GM12878 (cell line): ENCODE measurements around the gene BDH1. TPM values are rescaled to one million over a fixed set of nuclear protein-coding genes. Genes with fewer than 3 reads are reported as not detected.

Experiments used
- CBX3 ChIP-seq: fragments of 200-600 bp; sonication (generic); IDR thresholded peaks from 2 replicates; pipeline ENCODE4 v1.6.1; 2016; ENCODE audit warnings: low read depth, borderline replicate concordance
- CBX5 ChIP-seq: sonication (generic); IDR thresholded peaks from 2 replicates; pipeline ENCODE4 v1.6.1; 2016; ENCODE audit warnings: low read depth, moderate library complexity, mild to moderate bottlenecking, inconsistent platforms
- HDGF ChIP-seq: fragments of 450-650 bp; IDR thresholded peaks from 2 replicates; pipeline ENCODE4 v1.6.1; 2016; ENCODE audit warnings: antibody characterized with exemption
- IKZF1 ChIP-seq: fragments of 450-650 bp; conservative IDR thresholded peaks from 2 replicates; pipeline ENCODE4 v1.6.1; 2017; ENCODE audit warnings: antibody characterized with exemption, mild to moderate bottlenecking
- IKZF2 ChIP-seq, 2 experiments: fragments of 450-650 bp; IDR thresholded peaks; 2 replicates each; pipeline ENCODE4 v1.6.1; 2017; ENCODE audit warnings: mild to moderate bottlenecking in 2 of 2, moderate library complexity in 2 of 2
- MEF2B ChIP-seq: fragments of 450-650 bp; IDR thresholded peaks from 2 replicates; pipeline ENCODE4 v1.6.1; 2018; ENCODE audit warnings: mild to moderate bottlenecking, moderate library complexity; ENCODE audit not compliant: partially characterized antibody, poor library complexity, severe bottlenecking
- MTA3 ChIP-seq: IDR thresholded peaks from 2 replicates; pipeline ENCODE4 v1.6.1; 2012; ENCODE audit warnings: low read length, inconsistent platforms, borderline replicate concordance
- NFXL1 ChIP-seq: fragments of 450-650 bp; IDR thresholded peaks from 2 replicates; pipeline ENCODE4 v1.6.1; 2017; ENCODE audit warnings: antibody characterized with exemption, mild to moderate bottlenecking, borderline replicate concordance
- POLR2AphosphoS2 ChIP-seq: IDR thresholded peaks from 2 replicates; pipeline ENCODE4 v1.6.1; 2011; ENCODE audit warnings: low read depth, mild to moderate bottlenecking, low read length, improper control_type of control experiment, moderate library complexity
- SIN3A ChIP-seq: IDR thresholded peaks from 2 replicates; pipeline ENCODE4 v1.6.1; 2012; ENCODE audit warnings: low read depth, low read length, improper control_type of control experiment
- SIX5 ChIP-seq: IDR thresholded peaks from 2 replicates; pipeline ENCODE4 v1.6.1; 2011; ENCODE audit warnings: mild to moderate bottlenecking, low read depth, low read length, moderate library complexity; ENCODE audit not compliant: severe bottlenecking
- SMC3 ChIP-seq: IDR thresholded peaks from 2 replicates; pipeline ENCODE4 v1.6.1; 2011; ENCODE audit warnings: low read length, improper control_type of control experiment, borderline replicate concordance
- STAT1 ChIP-seq: fragments of 450-650 bp; conservative IDR thresholded peaks from 2 replicates; pipeline ENCODE4 v1.6.1; 2014; ENCODE audit warnings: antibody characterized with exemption, mild to moderate bottlenecking
- STAT3 ChIP-seq: IDR thresholded peaks from 2 replicates; pipeline ENCODE4 v1.6.1; 2011; ENCODE audit warnings: low read depth, low read length, improper control_type of control experiment
- TAF1 ChIP-seq: IDR thresholded peaks from 2 replicates; pipeline ENCODE4 v1.6.1; 2011; ENCODE audit warnings: mild to moderate bottlenecking, low read depth, low read length, borderline replicate concordance
- TCF12 ChIP-seq: IDR thresholded peaks from 2 replicates; pipeline ENCODE4 v1.6.1; 2011; ENCODE audit warnings: low read depth, mild to moderate bottlenecking, low read length
- TCF7 ChIP-seq: IDR thresholded peaks from 2 replicates; pipeline ENCODE4 v1.6.1; 2014; ENCODE audit warnings: antibody characterized with exemption, borderline replicate concordance
- ZNF207 ChIP-seq: fragments of 450-650 bp; IDR thresholded peaks from 2 replicates; pipeline ENCODE4 v1.6.1; 2014; ENCODE audit warnings: antibody characterized with exemption, mild to moderate bottlenecking, borderline replicate concordance
- polyA plus RNA-seq, 11 experiments: library from polyadenylated mRNA; depleted of rRNA in 4 of 11; unstranded in 6 of 11; stranded (reverse) in 5 of 11; fragments of >200 nt; fragmentation: Nextera tagmentation in 4 of 11; fragmentation: Illumina TruSeq in 1 of 11; extraction: Ambion mirVana in 4 of 11; extraction: Trizol in 1 of 11; gene quantifications; 1 replicate in 1 of 11; 2 replicates in 10 of 11; pipeline versions ENCODE4 v1.2.1 to v1.2.3, GENCODE V29; 2011 to 2016; ENCODE audit warnings: inconsistent platforms in 2 of 11, missing spikeins in 2 of 11, low read depth in 1 of 11
- total RNA-seq, 4 experiments: library from RNA; depleted of rRNA in 3 of 4; stranded (reverse); fragments of >200 nt in 3 of 4; fragmentation: Illumina TruSeq in 1 of 4; extraction: Trizol in 1 of 4; gene quantifications; 2 replicates each; pipeline versions ENCODE4 v1.2.1 to v1.2.3, GENCODE V29; 2013 to 2021
- TF ChIP-seq, protein P1 (sequence below): fragments of 450-650 bp; IDR thresholded peaks from 2 replicates; pipeline ENCODE4 v1.6.1; 2016; ENCODE audit warnings: mild to moderate bottlenecking
- TF ChIP-seq, protein P2 (sequence below): IDR thresholded peaks from 2 replicates; pipeline ENCODE4 v1.6.1; 2011; ENCODE audit warnings: borderline replicate concordance, low read depth, mild to moderate bottlenecking, moderate library complexity, low read length; ENCODE audit not compliant: insufficient read depth, poor library complexity, severe bottlenecking
- TF ChIP-seq, protein P3 (sequence below): IDR thresholded peaks from 2 replicates; pipeline ENCODE4 v1.6.1; 2012; ENCODE audit warnings: low read depth, low read length, improper control_type of control experiment
- TF ChIP-seq, protein P4 (sequence below): fragments of 450-650 bp; IDR thresholded peaks from 2 replicates; pipeline ENCODE4 v1.6.1; 2017; ENCODE audit warnings: mild to moderate bottlenecking, moderate library complexity

BDH1 gene
- total and polyA plus RNA-seq, 10 of the 15 experiments (the other 5 are each of a cell fraction or from before 2014, with no cell fraction given) = 11.3 to 84.5 (median 60.3) TPM

DNA sequence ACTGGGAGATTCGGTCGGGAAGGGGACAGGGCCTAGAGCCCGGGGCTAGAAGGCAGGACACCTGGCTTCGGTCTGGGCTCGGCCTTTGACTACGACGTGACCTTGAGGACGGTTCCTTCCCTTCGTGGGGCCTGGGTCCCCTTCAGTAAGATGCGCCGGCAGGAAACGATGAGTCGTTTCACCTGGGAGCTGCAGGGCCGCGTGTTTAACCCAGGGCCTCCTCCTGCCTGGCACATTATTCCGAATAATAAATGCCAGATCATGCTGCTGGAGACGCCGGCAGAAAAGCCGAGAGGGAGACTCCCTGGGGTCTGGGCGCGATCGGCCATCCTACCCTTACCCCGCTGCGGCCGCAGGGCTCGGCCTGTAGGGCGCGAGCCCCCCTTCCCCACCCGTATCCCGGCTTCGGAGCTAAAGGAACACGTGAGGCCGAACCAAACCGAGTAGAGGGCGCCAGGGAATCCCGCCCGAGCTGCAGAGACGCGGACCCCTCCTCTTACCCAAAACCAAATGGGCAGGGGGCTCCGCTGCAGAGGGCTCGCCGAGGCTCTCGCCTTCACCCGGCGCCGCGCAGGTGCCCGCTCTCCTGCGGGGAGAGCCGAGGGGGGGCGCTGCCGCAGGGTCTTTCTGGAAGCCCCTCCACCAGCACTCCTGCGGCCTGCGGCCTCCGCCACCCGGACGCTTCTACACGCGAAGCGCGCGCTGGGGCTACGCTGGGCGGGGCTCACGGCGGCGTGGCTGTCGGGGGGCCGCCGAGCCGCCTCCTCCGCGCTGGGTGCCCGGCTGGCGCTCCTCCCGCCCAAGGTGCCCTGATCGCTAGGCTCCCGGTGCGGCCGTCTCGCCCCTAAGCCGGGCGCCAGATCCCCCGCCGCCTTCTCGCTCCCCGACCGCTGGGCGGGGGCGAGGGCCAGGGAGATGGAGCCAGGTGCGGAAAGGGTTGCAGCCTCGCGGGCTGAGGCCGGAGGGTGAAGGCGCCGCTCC lies at the start of gene BDH1 (continued):
- TF ChIP-seq, protein P1, sequence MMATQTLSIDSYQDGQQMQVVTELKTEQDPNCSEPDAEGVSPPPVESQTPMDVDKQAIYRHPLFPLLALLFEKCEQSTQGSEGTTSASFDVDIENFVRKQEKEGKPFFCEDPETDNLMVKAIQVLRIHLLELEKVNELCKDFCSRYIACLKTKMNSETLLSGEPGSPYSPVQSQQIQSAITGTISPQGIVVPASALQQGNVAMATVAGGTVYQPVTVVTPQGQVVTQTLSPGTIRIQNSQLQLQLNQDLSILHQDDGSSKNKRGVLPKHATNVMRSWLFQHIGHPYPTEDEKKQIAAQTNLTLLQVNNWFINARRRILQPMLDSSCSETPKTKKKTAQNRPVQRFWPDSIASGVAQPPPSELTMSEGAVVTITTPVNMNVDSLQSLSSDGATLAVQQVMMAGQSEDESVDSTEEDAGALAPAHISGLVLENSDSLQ = no peak
- TF ChIP-seq, protein P2, sequence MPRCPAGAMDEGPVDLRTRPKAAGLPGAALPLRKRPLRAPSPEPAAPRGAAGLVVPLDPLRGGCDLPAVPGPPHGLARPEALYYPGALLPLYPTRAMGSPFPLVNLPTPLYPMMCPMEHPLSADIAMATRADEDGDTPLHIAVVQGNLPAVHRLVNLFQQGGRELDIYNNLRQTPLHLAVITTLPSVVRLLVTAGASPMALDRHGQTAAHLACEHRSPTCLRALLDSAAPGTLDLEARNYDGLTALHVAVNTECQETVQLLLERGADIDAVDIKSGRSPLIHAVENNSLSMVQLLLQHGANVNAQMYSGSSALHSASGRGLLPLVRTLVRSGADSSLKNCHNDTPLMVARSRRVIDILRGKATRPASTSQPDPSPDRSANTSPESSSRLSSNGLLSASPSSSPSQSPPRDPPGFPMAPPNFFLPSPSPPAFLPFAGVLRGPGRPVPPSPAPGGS = no peak
- TF ChIP-seq IKZF1 (peak; percentile 92), IKZF2 (IDR thresholded peaks at IDR 0.05) (peak in 1 of 2 experiments; percentile 32; a peak in 2 of 4 replicates), MEF2B (peak; percentile 21), NFXL1 (0 out of 2 replicates have a peak, but pooled peaks have one; percentile 47), TAF1 (peak; percentile 21; the same call in 1 of the 2 replicates), CBX3 (no peak), TCF7 (no peak), SIN3A (no peak), POLR2AphosphoS2 (0 out of 2 replicates have a peak, but pooled peaks have one; percentile 28), MTA3 (no peak), TCF12 (0 out of 2 replicates have a peak, but pooled peaks have one; percentile 15), CBX5 (no peak), STAT3 (no peak), ZNF207 (0 out of 2 replicates have a peak, but pooled peaks have one; percentile 20), HDGF (no peak), SMC3 (no peak), SIX5 (no peak), STAT1 (0 out of 2 replicates have a peak, but pooled peaks have one; percentile 69)
- TF ChIP-seq, protein P3, sequence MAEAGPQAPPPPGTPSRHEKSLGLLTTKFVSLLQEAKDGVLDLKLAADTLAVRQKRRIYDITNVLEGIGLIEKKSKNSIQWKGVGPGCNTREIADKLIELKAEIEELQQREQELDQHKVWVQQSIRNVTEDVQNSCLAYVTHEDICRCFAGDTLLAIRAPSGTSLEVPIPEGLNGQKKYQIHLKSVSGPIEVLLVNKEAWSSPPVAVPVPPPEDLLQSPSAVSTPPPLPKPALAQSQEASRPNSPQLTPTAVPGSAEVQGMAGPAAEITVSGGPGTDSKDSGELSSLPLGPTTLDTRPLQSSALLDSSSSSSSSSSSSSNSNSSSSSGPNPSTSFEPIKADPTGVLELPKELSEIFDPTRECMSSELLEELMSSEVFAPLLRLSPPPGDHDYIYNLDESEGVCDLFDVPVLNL = no peak
- TF ChIP-seq, protein P4, sequence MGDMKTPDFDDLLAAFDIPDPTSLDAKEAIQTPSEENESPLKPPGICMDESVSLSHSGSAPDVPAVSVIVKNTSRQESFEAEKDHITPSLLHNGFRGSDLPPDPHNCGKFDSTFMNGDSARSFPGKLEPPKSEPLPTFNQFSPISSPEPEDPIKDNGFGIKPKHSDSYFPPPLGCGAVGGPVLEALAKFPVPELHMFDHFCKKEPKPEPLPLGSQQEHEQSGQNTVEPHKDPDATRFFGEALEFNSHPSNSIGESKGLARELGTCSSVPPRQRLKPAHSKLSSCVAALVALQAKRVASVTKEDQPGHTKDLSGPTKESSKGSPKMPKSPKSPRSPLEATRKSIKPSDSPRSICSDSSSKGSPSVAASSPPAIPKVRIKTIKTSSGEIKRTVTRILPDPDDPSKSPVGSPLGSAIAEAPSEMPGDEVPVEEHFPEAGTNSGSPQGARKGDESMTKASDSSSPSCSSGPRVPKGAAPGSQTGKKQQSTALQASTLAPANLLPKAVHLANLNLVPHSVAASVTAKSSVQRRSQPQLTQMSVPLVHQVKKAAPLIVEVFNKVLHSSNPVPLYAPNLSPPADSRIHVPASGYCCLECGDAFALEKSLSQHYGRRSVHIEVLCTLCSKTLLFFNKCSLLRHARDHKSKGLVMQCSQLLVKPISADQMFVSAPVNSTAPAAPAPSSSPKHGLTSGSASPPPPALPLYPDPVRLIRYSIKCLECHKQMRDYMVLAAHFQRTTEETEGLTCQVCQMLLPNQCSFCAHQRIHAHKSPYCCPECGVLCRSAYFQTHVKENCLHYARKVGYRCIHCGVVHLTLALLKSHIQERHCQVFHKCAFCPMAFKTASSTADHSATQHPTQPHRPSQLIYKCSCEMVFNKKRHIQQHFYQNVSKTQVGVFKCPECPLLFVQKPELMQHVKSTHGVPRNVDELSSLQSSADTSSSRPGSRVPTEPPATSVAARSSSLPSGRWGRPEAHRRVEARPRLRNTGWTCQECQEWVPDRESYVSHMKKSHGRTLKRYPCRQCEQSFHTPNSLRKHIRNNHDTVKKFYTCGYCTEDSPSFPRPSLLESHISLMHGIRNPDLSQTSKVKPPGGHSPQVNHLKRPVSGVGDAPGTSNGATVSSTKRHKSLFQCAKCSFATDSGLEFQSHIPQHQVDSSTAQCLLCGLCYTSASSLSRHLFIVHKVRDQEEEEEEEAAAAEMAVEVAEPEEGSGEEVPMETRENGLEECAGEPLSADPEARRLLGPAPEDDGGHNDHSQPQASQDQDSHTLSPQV = no peak
